A549 treated with AZD9567 at 1 μM for 4 hours (cell line): ENCODE results near the gene ZDHHC12. TPM values are rescaled to one million over a fixed set of nuclear protein-coding genes. Genes with fewer than 3 reads are reported as not detected.

Experiments
- total RNA-seq: library from RNA; stranded (reverse); fragments of 200-300 nt; extraction: Qiagen RNA extraction; gene quantifications from 5 replicates; pipeline ENCODE4 v1.2.3, GENCODE V29; 2022; ENCODE audit not compliant: insufficient read depth

The ZDHHC12 gene, protein sequence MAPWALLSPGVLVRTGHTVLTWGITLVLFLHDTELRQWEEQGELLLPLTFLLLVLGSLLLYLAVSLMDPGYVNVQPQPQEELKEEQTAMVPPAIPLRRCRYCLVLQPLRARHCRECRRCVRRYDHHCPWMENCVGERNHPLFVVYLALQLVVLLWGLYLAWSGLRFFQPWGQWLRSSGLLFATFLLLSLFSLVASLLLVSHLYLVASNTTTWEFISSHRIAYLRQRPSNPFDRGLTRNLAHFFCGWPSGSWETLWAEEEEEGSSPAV
- 53.6 to 103 TPM (median 94.4 TPM) in 5 replicates for total RNA-seq

DNA sequence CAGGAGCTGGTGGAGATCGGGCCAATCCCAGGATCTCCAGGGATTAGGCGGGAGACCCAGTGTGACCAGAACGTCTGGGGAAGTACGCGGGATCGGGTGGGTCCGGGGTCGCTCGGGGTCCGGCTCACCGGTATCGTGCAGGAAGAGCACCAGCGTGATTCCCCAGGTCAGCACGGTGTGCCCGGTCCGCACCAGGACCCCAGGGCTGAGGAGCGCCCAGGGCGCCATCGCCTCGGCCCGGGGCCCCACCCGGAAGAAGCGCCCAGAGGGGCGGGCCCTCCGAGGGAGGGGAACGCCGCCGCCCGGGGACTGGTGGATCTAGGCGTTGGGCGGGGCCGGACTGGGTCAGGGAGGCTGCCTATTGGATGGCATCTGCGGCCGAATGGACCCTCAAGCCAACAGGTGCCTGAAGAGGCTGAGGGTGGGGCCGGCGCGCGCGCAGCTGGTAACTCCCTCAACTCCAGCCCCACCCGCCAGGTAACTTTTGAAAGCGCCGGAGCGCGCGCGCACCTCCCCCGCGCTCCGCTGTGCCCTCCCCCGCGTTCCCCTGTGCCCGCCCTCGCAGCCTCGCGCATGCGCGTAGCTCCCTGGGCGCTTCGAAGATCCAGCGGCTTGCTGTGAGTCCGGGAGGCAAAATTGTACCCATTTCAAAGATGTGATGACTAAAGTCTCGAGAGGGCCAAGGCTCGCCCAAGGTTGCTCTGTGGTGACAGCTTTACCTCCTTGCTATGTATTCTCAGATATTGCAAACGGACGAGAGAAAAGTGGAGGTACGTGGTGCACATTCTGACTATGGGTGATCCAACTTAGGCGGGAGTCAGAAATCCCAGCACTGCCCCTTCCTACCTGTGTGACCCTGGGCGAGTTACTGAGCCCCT lies at the start of gene ZDHHC12:
Gene ZDHHC12 (minus strand): TSS at position 262 of the 878 bp plus-strand sequence. CDS start 34 bp downstream, at position 228.

DNA sequence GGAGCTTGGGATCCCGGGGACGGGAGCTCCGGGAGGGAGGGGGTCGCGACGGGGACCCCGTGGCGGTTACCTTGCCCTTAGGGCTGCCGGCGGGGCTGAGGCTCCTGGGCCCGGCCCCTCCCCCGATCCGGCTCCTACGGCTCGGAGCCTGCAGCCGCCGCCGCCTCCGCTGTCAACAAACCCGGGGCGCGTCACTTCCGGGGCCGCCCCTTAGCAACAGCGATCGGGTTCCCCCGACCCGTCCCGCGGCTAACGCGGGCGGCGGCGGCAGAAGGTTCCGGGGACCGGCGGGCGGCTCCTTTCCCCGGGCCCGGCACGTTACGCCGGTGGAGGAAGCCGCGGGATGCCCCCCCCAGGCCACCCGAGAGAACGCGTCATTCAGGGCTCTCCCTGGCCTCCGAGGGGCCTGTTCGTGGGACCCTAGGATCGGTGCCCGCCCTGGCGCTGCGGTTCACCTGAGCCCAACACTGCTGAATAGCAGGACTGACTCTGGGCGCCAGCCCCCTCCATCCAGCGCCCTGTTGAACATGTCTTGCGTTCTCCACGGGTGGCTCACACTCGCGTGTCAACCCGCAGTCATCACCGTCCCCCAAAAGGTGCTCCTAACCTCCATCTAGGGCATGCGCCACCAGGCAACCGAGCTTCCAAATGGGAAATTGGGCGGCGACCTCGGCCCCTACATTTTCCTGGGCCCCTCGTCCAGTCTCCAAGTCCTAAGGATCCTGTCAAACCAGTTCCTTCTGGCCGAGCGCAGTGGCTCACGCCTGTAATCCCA lies 48.0 kb upstream of the ZDHHC12 start, which contains the start of gene ZER1:
Gene ZER1 (minus strand): TSS at position 183 of the 775 bp plus-strand sequence. CDS start 16,362 bp downstream, outside the sequence.

DNA sequence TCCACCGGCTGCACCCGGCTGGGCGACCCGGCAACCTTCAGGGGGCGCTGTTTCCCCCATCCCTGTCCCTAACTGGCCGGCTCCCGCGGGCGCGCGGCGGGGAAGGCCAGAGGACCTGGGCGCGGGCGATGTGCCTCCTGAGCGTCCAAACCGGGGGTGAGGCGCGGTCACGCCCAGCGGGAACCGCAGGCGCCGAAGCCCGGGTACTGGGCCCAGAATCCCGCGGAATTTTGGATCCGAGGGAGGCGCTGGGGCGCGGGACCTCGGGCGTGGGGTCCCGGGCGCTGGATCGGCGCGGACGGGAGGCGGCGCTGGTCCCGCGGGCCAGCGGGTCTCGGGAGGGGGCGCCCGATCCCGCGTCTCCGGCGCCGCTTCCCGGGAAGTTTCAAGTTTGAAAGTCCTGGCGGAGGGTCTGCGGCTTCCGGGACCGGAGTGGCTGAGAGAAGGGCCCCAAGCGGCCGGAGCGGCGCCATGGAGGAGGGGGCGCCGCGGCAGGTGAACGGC lies 21.4 kb downstream of the ZDHHC12 start, which contains the start of gene PKN3:
Gene PKN3 (plus strand): TSS at position 59 of the 504 bp plus-strand sequence. CDS start 413 bp downstream, at position 472.

DNA sequence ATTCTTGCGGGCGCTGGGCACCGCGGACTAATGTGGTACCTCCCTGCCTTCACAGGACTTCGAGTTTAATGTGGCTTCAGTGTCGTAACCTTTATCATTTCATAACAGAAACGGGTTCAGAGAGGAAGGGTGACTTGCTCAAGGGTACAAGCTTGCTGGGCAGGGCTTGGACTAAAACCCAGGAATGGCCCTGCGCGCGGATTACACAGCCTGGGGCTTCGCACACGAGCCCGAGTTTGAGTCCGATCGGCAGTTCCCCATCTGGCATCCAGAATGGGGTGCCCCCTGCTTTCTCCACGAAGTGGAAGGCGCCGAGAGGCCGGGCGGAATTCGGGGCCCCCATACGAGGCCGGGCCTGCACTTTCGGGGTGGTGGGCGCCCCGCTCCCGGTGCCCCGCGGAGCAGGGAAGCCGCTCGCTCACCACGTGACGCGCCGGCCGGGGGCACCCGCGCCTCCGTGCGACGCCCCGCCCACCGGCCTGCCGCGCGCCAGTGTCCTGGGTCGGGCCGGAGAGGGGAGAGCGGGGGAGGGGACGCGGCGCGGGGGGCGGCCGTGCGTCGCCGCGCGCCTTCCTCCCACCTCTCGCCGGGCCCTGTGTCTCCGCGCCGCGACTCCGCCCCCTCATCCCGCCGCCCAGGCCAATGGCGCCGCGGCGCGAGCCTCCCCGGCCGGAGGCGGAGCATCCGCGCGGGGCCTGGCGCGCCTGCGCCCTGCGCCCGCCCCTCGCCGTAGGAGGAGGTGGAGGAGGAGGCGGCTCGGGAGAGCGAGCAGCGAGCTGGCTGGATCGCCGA lies 35.2 kb downstream of the ZDHHC12 start, which contains the start of gene SET:
Gene SET (plus strand): TSS at position 722 of the 792 bp plus-strand sequence. CDS start 361 bp downstream, outside the sequence.

Other genes starting within 250 kb of the ZDHHC12 start
- 30.0 to 35.5 TPM (median 30.7 TPM) in 5 replicates for gene GLE1, start 219.4 kb downstream of the ZDHHC12 start, total RNA-seq
- 137 to 174 TPM (median 162 TPM) in 5 replicates for gene SPTAN1, start 171.5 kb downstream of the ZDHHC12 start, total RNA-seq
- gene DYNC2I2, start 67.3 kb downstream of the ZDHHC12 start, total RNA-seq, result 97.1 to 147 TPM (median 136 TPM) in 5 replicates
- gene SET, start 34.9 kb downstream of the ZDHHC12 start, total RNA-seq, result 386 to 554 TPM (median 400 TPM) in 5 replicates
- gene PKN3, start 21.6 kb downstream of the ZDHHC12 start, total RNA-seq, result 11.4 to 17.0 TPM (median 15.6 TPM) in 5 replicates
- 15.0 to 17.6 TPM (median 16.3 TPM) in 5 replicates for gene ZER1, start 47.8 kb upstream of the ZDHHC12 start, total RNA-seq
- 16.8 to 21.5 TPM (median 21.0 TPM) in 5 replicates for gene TBC1D13, start 63.1 kb upstream of the ZDHHC12 start, total RNA-seq
- gene ENDOG, start 94.4 kb upstream of the ZDHHC12 start, total RNA-seq, result 26.0 to 34.7 TPM (median 31.6 TPM) in 5 replicates
- 13.8 to 53.8 TPM (median 51.2 TPM) in 5 replicates for gene SPOUT1, start 105.7 kb upstream of the ZDHHC12 start, total RNA-seq
- 10.6 to 17.9 TPM (median 11.7 TPM) in 5 replicates for gene KYAT1, start 157.8 kb upstream of the ZDHHC12 start, total RNA-seq
- 75.4 to 98.6 TPM (median 92.6 TPM) in 5 replicates for gene LRRC8A, start 158.0 kb upstream of the ZDHHC12 start, total RNA-seq
- 0.15 to 0.24 TPM in 2 of 5 replicates, not detected in the others for gene PHYHD1, start 196.9 kb upstream of the ZDHHC12 start, total RNA-seq
- gene DOLK, start 223.5 kb upstream of the ZDHHC12 start, total RNA-seq, result 26.2 to 39.9 TPM (median 37.0 TPM) in 5 replicates
- gene NUP188, start 223.6 kb upstream of the ZDHHC12 start, total RNA-seq, result 37.7 to 54.3 TPM (median 41.8 TPM) in 5 replicates